IPS-18c (cell line): ENCODE results near the gene SPSB3.

ENCODE experiments used
- H3K4me3 ChIP-seq: 2 replicates; pipeline ENCODE4 v1.7.0; 2013; ENCODE audit warnings: low read depth, mild to moderate bottlenecking, low read length, moderate library complexity; ENCODE audit not compliant: insufficient read depth
- H3K9me3 ChIP-seq: one replicate; pipeline ENCODE4 v1.6.1; 2013; ENCODE audit warnings: mild to moderate bottlenecking, low read length, moderate library complexity; ENCODE audit not compliant: control insufficient read depth, insufficient read depth

SPSB3 gene

GRCh38 chr16:1793578-1794220 lies 11.3 kb upstream of the SPSB3 start, which contains the start of gene IGFALS:
Gene IGFALS (minus strand): TSS chr16:1793705. CDS start chr16:1793652, 53 bp downstream.
- Histone ChIP-seq H3K4me3 (no peak within 1 kb of the TSS), H3K9me3 (peaks cover 3% of the 10 kb centered on the region)

- no peak overlapping the region for H3K4me3 ChIP-seq
- H3K9me3 ChIP-seq: no peaks in the 10 kb centered on the region
Observed at GRCh38 chr16:1792836-1793577, 10.6 kb upstream of the SPSB3 start.

- no peak overlapping the region for H3K4me3 ChIP-seq
- H3K9me3 ChIP-seq: no peaks in the 10 kb centered on the region
Observed at GRCh38 chr16:1791943-1792812, 9.8 kb upstream of the SPSB3 start.

GRCh38 chr16:1791256-1791942 lies 9.0 kb upstream of the SPSB3 start:
- Histone ChIP-seq H3K4me3 (no peak overlapping the region), H3K9me3 (no peaks in the 10 kb centered on the region)

GRCh38 chr16:1790611-1791255 lies 8.4 kb upstream of the SPSB3 start:
- Histone ChIP-seq H3K9me3 (no peaks in the 10 kb centered on the region), H3K4me3 (no peak overlapping the region)

GRCh38 chr16:1790261-1790610 lies 7.9 kb upstream of the SPSB3 start:
- Histone ChIP-seq H3K4me3 (no peak overlapping the region), H3K9me3 (no peaks in the 10 kb centered on the region)

GRCh38 chr16:1789643-1790045 lies 7.3 kb upstream of the SPSB3 start:
- Histone ChIP-seq H3K4me3 (no peak overlapping the region), H3K9me3 (no peaks in the 10 kb centered on the region)

GRCh38 chr16:1788708-1789100 lies 6.3 kb upstream of the SPSB3 start:
- Histone ChIP-seq H3K9me3 (no peaks in the 10 kb centered on the region), H3K4me3 (no peak overlapping the region)

GRCh38 chr16:1788095-1788707 lies 5.8 kb upstream of the SPSB3 start:
- Histone ChIP-seq H3K4me3 (no peak overlapping the region), H3K9me3 (peaks cover under 1% of the 10 kb centered on the region)

GRCh38 chr16:1787322-1788094 lies 5.1 kb upstream of the SPSB3 start:
- Histone ChIP-seq H3K4me3 (no peak overlapping the region), H3K9me3 (peaks cover 4% of the 10 kb centered on the region)

GRCh38 chr16:1787056-1787321 lies 4.6 kb upstream of the SPSB3 start:
- H3K4me3 ChIP-seq: no peak overlapping the region
- peaks cover 4% of the 10 kb centered on the region for H3K9me3 ChIP-seq

- no peak overlapping the region for H3K4me3 ChIP-seq
- peaks cover 4% of the 10 kb centered on the region for H3K9me3 ChIP-seq
Observed at GRCh38 chr16:1786242-1787055, 4.1 kb upstream of the SPSB3 start.

- H3K4me3 ChIP-seq: no peak overlapping the region
- H3K9me3 ChIP-seq: peaks cover 4% of the 10 kb centered on the region
Observed at GRCh38 chr16:1785846-1786170, 3.4 kb upstream of the SPSB3 start.

GRCh38 chr16:1784977-1785845 lies 2.8 kb upstream of the SPSB3 start:
- Histone ChIP-seq H3K9me3 (peaks cover 4% of the 10 kb centered on the region), H3K4me3 (no peak overlapping the region)
